HepG2 (cell line): ENCODE results near the gene LRRC17. TPM values are rescaled to one million over a fixed set of nuclear protein-coding genes. Genes with fewer than 3 reads are reported as not detected.

ENCODE experiments used
- ATAC-seq: fragments of 200-7000 bp; cut with Tn5 transposase; 3 replicates; pipeline ENCODE4 v1.9.1; 2020; ENCODE audit warnings: mild to moderate bottlenecking, moderate library complexity
- BruUV-seq: library from RNA; stranded (reverse); fragments of 400-500 nt; replicated peaks from 2 replicates; lab custom pipeline; 2021; lab: Mats Ljungman, UMichigan
- CTCF ChIA-PET: fragments of 300-600 bp; formaldehyde crosslinking; extraction: SDS; loops from one replicate; lab custom pipeline; 2021; ENCODE audit warnings: low total read pairs, inconsistent platforms, low intra/inter-chr PET ratio; lab: Yijun Ruan, JAX
- POLR2A ChIA-PET: fragments of 350-600 bp; sonication (Branson Sonifier 250); formaldehyde crosslinking; loops from one replicate; lab custom pipeline; 2020; ENCODE audit warnings: antibody characterized with exemption, inconsistent platforms; lab: Yijun Ruan, JAX
- DNase-seq: peaks from one replicate; pipeline ENCODE4 v3.0.0-alpha.2; 2015; ENCODE audit warnings: low spot score
- FAIRE-seq: peaks from 3 replicates; lab custom pipeline; 2011; peaks lifted over from hg19 to GRCh38; lab: Jason Lieb, UNC
- H2AFZ ChIP-seq: one replicate; pipeline ENCODE4 v1.6.1; 2011; ENCODE audit warnings: low read length, inconsistent platforms
- H3K27ac ChIP-seq: fragments of 300-600 bp; 3 replicates; pipeline ENCODE4 v1.8.0; 2011; ENCODE audit warnings: mixed run types, mild to moderate bottlenecking, mixed read lengths, low read length, inconsistent platforms; ENCODE audit not compliant: insufficient read depth; ENCODE audit errors: extremely low read length
- H3K27me3 ChIP-seq, 2 experiments: fragments of 200-600 bp in 1 of 2; 2 replicates in 1 of 2; 3 replicates in 1 of 2; pipeline versions ENCODE4 v1.6.0 to v1.8.0; 2011; ENCODE audit warnings: low read length in 2 of 2, mild to moderate bottlenecking in 2 of 2, moderate library complexity in 2 of 2, inconsistent platforms in 1 of 2; ENCODE audit not compliant: insufficient read depth in 2 of 2, control insufficient read depth in 1 of 2
- H3K36me3 ChIP-seq, 2 experiments: fragments of 200-600 bp in 1 of 2; replicated peaks in 1 of 2; 2 replicates in 1 of 2; 3 replicates in 1 of 2; pipeline versions ENCODE4 v1.5.1 to v1.8.0; 2011; ENCODE audit warnings: low read length in 2 of 2, inconsistent platforms in 1 of 2; ENCODE audit not compliant: insufficient read depth in 2 of 2, control insufficient read depth in 1 of 2
- H3K4me1 ChIP-seq: 2 replicates; pipeline ENCODE4 v1.5.1; 2012; ENCODE audit warnings: low read length, inconsistent platforms; ENCODE audit not compliant: insufficient read depth
- H3K4me2 ChIP-seq: 2 replicates; pipeline ENCODE4 v1.6.0; 2011; ENCODE audit warnings: low read depth, low read length, inconsistent platforms
- H3K4me3 ChIP-seq, 3 experiments: fragments of 200-600 bp in 1 of 3; sonication (generic), shearing (Covaris generic) in 1 of 3; replicated peaks in 1 of 3; 2 replicates each; pipeline ENCODE4 v1.5.1; 2011 to 2016; ENCODE audit warnings: low read length in 3 of 3, inconsistent platforms in 2 of 3, low read depth in 2 of 3, mild to moderate bottlenecking in 2 of 3, control low read depth in 1 of 3, mixed read lengths in 1 of 3; ENCODE audit not compliant: insufficient read depth in 1 of 3
- H3K79me2 ChIP-seq: one replicate; pipeline ENCODE4 v1.6.1; 2011; ENCODE audit warnings: low read length, inconsistent platforms; ENCODE audit not compliant: insufficient read depth
- H3K9ac ChIP-seq: 2 replicates; pipeline ENCODE4 v1.6.0; 2011; ENCODE audit warnings: mild to moderate bottlenecking, low read depth, low read length, inconsistent platforms; ENCODE audit not compliant: insufficient read depth
- H3K9me3 ChIP-seq: 2 replicates; pipeline ENCODE4 v1.5.1; 2012; ENCODE audit warnings: mild to moderate bottlenecking, low read length
- H4K20me1 ChIP-seq: 2 replicates; pipeline ENCODE4 v1.6.0; 2011; ENCODE audit warnings: inconsistent platforms, mild to moderate bottlenecking, low read length, moderate library complexity; ENCODE audit not compliant: insufficient read depth
- ATF7 ChIP-seq, 2 experiments: fragments of 450-650 bp in 1 of 2; sonication (generic) in 1 of 2; formaldehyde crosslinking in 1 of 2; IDR thresholded peaks; 2 replicates each; pipeline versions ENCODE4 v1.4.0 to v1.6.1; 2016 to 2020; ENCODE audit warnings: antibody characterized with exemption in 1 of 2, mild to moderate bottlenecking in 1 of 2, missing genetic modification reagents in 1 of 2
- HNRNPK ChIP-seq: fragments of 200-400 bp; formaldehyde crosslinking; IDR thresholded peaks from 2 replicates; pipeline ENCODE4 v1.6.1; 2018; ENCODE audit warnings: low read length, low read depth, moderate library complexity, mild to moderate bottlenecking; ENCODE audit not compliant: poor library complexity, severe bottlenecking
- MLX ChIP-seq: IDR thresholded peaks from 2 replicates; pipeline ENCODE4 v1.6.1; 2016
- SUZ12 ChIP-seq: fragments of 150-350 bp; IDR thresholded peaks from 2 replicates; pipeline ENCODE4 v1.6.1; 2014; ENCODE audit warnings: low read depth, low read length
- ZBTB42 ChIP-seq: sonication (generic); formaldehyde crosslinking; IDR thresholded peaks from 2 replicates; pipeline ENCODE4 v1.5.0; 2020; ENCODE audit warnings: mild to moderate bottlenecking, missing genetic modification reagents
- ZNF274 ChIP-seq: sonication (generic); formaldehyde crosslinking; IDR thresholded peaks from 2 replicates; pipeline ENCODE4 v1.5.1; 2020; ENCODE audit warnings: mild to moderate bottlenecking, missing genetic modification reagents
- ZNF33A ChIP-seq: sonication (generic); formaldehyde crosslinking; IDR thresholded peaks from 2 replicates; pipeline ENCODE4 v1.5.1; 2020; ENCODE audit warnings: missing genetic modification reagents, mild to moderate bottlenecking, moderate library complexity, borderline replicate concordance
- ZNF383 ChIP-seq: sonication (generic); formaldehyde crosslinking; IDR thresholded peaks from 2 replicates; pipeline ENCODE4 v1.4.0; 2020; ENCODE audit warnings: missing genetic modification reagents, mild to moderate bottlenecking, borderline replicate concordance
- ZNF430 ChIP-seq: sonication (generic); formaldehyde crosslinking; IDR thresholded peaks from 2 replicates; pipeline ENCODE4 v1.9.0; 2021; ENCODE audit warnings: mild to moderate bottlenecking, missing genetic modification reagents
- ZXDC ChIP-seq: sonication (generic); formaldehyde crosslinking; IDR thresholded peaks from 2 replicates; pipeline ENCODE4 v1.5.0; 2020; ENCODE audit warnings: mild to moderate bottlenecking, missing genetic modification reagents
- WGBS: methylation state at CpG from one replicate; pipeline ENCODE4 v1.1.6; 2017; ENCODE audit warnings: low lambda C conversion rate; 5-methylcytosine and 5-hydroxymethylcytosine counted together
- in situ Hi-C: cut with HindIII; loops from 2 replicates; pipeline ENCODE4 v1.10.0; 2017; ENCODE audit warnings: low pct_unique_long_range_greater_than_20kb; ENCODE audit not compliant: extremely low pct_ligation_motif_present
- intact Hi-C: fragments of 100-400 bp; cut with micrococcal nuclease; formaldehyde crosslinking; loops from one replicate; pipeline ENCODE4 v1.10.0; 2022; ENCODE audit not compliant: unreplicated experiment
- polyA plus RNA-seq, 8 experiments: library from polyadenylated mRNA; depleted of rRNA in 3 of 8; stranded (reverse) in 7 of 8; unstranded in 1 of 8; fragments of >200 nt; fragmentation: Illumina TruSeq in 4 of 8; extraction: Trizol in 4 of 8; gene quantifications; 2 replicates each; pipeline versions ENCODE4 v1.2.1 to v1.2.3, GENCODE V29; 2011 to 2016; ENCODE audit warnings: low read depth in 4 of 8, missing spikeins in 1 of 8, mixed read lengths in 1 of 8; ENCODE audit not compliant: insufficient read depth in 1 of 8
- total RNA-seq, 5 experiments: library from RNA; depleted of rRNA; stranded (reverse); fragments of >200 nt; fragmentation: Illumina TruSeq; extraction: Trizol; gene quantifications; 2 replicates each; pipeline ENCODE4 v1.2.3, GENCODE V29; 2016; ENCODE audit warnings: low read depth in 1 of 5

Gene LRRC17
- total and polyA plus RNA-seq, 2 of the 13 experiments (the other 11 are each of a cell fraction or from before 2014, with no cell fraction given), result 0.20 to 0.66 TPM

- intact Hi-C loops, result no loop called here
- Histone ChIP-seq H3K4me1 (peaks cover 22% of the 10 kb centered on the region), H3K4me3 (no peak overlapping the region), H2AFZ (no peak overlapping the region), H3K79me2 (no peaks in the 10 kb centered on the region), H3K27ac (no peak overlapping the region), H3K27me3 (no peaks in the 10 kb centered on the region), H3K36me3 (no peaks in the 10 kb centered on the region), H3K4me2 (no peak overlapping the region), H3K9me3 (no peaks in the 10 kb centered on the region), H3K9ac (no peak overlapping the region), H4K20me1 (no peaks in the 10 kb centered on the region)
- FAIRE-seq (no peak), DNase-seq (no peak), ATAC-seq (no peak)
- no TSS peak for BruUV-seq
- WGBS, result 43% methylated on average over 5 of the region's 5 CpGs
- no peak for TF ChIP-seq ZNF430 (CRISPR knock-in tag)
- TF ChIP-seq ZNF33A (CRISPR knock-in tag), result no peak
- TF ChIP-seq MLX, result no peak
- in situ Hi-C loops, result no loop called here
- ChIA-PET CTCF (no interaction called here), POLR2A (interaction anchor here (0.8 kb wide), 1 partner anchor 147 kb away, joined by 3 read pairs; no protein-coding TSS in a partner anchor)
Observed at GRCh38 chr7:102890971-102891692, 21.7 kb upstream of the LRRC17 start.

GRCh38 chr7:102891693-102892261 is 21.0 kb upstream of the LRRC17 start:
- no peak for FAIRE-seq
- no peak for ATAC-seq
- no peak overlapping the region for H3K27ac ChIP-seq
- no peaks in the 10 kb centered on the region for H3K79me2 ChIP-seq
- TF ChIP-seq ZNF383 (CRISPR knock-in tag) (no peak), SUZ12 (no peak), ZXDC (CRISPR knock-in tag) (no peak), ATF7 (IDR thresholded peaks at IDR 0.05) (no peak), ATF7 (CRISPR knock-in tag; IDR thresholded peaks at IDR 0.05) (no peak), HNRNPK (no peak), ZNF274 (no peak), ZBTB42 (CRISPR knock-in tag) (no peak)
- ChIA-PET CTCF (no interaction called here), POLR2A (no interaction called here)
- H3K36me3 ChIP-seq, result no peaks in the 10 kb centered on the region
- no peak overlapping the region for H3K4me2 ChIP-seq
- H3K27me3 ChIP-seq, result no peaks in the 10 kb centered on the region
- peaks cover 22% of the 10 kb centered on the region for H3K4me1 ChIP-seq
- 93% methylated on average over 1 of the region's 1 CpG for WGBS
- H3K9ac ChIP-seq, result no peak overlapping the region
- intact Hi-C loops (no loop called here), in situ Hi-C loops (no loop called here)
- no peak for DNase-seq
- no peak overlapping the region for H3K4me3 ChIP-seq
- no peaks in the 10 kb centered on the region for H4K20me1 ChIP-seq
- BruUV-seq, result no TSS peak
- no peaks in the 10 kb centered on the region for H3K9me3 ChIP-seq
- no peak overlapping the region for H2AFZ ChIP-seq
